HK-2 (cell line): Measurements from ENCODE around the gene LILRA6.
A peak's percentile ranks its signal among the peaks of the same experiment; 100 is the strongest.
"Not testable (repeated sequence)": the region's sequence is repeated elsewhere in the genome, so short reads cannot be mapped to it uniquely, and the experiment has no call there.

ENCODE experiments used
- DNase-seq: peaks from one replicate; pipeline ENCODE4 v3.0.0-alpha.2; 2018; ENCODE audit not compliant: unreplicated experiment

The LILRA6 gene

GRCh38 chr19:54207983-54208783, 34.4 kb downstream of the LILRA6 start:
- no peak for DNase-seq

- DNase-seq = no peak
Measured at GRCh38 chr19:54207676-54207982, 35.0 kb downstream of the LILRA6 start.

- DNase-seq = not testable (repeated sequence)
Measured at GRCh38 chr19:54207193-54207592, 35.4 kb downstream of the LILRA6 start.

- no peak for DNase-seq
Measured at GRCh38 chr19:54206831-54207177, 35.8 kb downstream of the LILRA6 start.

GRCh38 chr19:54206030-54206830, 36.4 kb downstream of the LILRA6 start:
- no peak for DNase-seq

- no peak for DNase-seq
Measured at GRCh38 chr19:54204767-54205468, 37.7 kb downstream of the LILRA6 start.

GRCh38 chr19:54203151-54203611, 39.4 kb downstream of the LILRA6 start:
- peak; percentile 73 for DNase-seq

GRCh38 chr19:54201980-54202379, 40.6 kb downstream of the LILRA6 start:
- DNase-seq = no peak

GRCh38 chr19:54201172-54201701, 41.4 kb downstream of the LILRA6 start:
- no peak for DNase-seq

- DNase-seq = no peak
Measured at GRCh38 chr19:54199401-54199800, 43.2 kb downstream of the LILRA6 start.

GRCh38 chr19:54197121-54197520, 45.5 kb downstream of the LILRA6 start:
- no peak for DNase-seq

GRCh38 chr19:54196536-54196935, 46.1 kb downstream of the LILRA6 start:
- no peak for DNase-seq

- not testable (repeated sequence) for DNase-seq
Measured at GRCh38 chr19:54194463-54194862, 48.1 kb downstream of the LILRA6 start.

GRCh38 chr19:54193011-54193410, 49.6 kb downstream of the LILRA6 start:
- no peak for DNase-seq

- DNase-seq = no peak
Measured at GRCh38 chr19:54191811-54192453, 50.7 kb downstream of the LILRA6 start.

- DNase-seq = peak; percentile 85
Measured at GRCh38 chr19:54191011-54191810, 51.4 kb downstream of the LILRA6 start, which contains the start of gene TSEN34. TSS of gene TSEN34 (plus strand) at chr19:54191308. CDS start at chr19:54191365, 57 bp downstream.

GRCh38 chr19:54190503-54191010, 52.0 kb downstream of the LILRA6 start:
- peak; percentile 99 for DNase-seq

- DNase-seq = peak; percentile 100
Measured at GRCh38 chr19:54189735-54190502, 52.7 kb downstream of the LILRA6 start.

GRCh38 chr19:54189145-54189734, 53.4 kb downstream of the LILRA6 start, which contains the start of gene MBOAT7:
TSS of gene MBOAT7 (minus strand) at chr19:54189580. CDS start at chr19:54188508, 1,072 bp downstream.
- no peak for DNase-seq
